H1 (cell line): Measurements from ENCODE around the gene MTRFR.

ENCODE experiments used
- CTCF ChIP-seq, 3 experiments: IDR thresholded peaks; 1 replicate in 2 of 3; 2 replicates in 1 of 3; pipeline versions ENCODE4 v1.5.1 to v1.6.1; 2011; ENCODE audit warnings: low read length in 3 of 3, mild to moderate bottlenecking in 3 of 3, inconsistent platforms in 2 of 3, low read depth in 1 of 3, moderate library complexity in 1 of 3; ENCODE audit not compliant: insufficient read depth in 1 of 3; ENCODE audit errors: control extremely low read depth in 1 of 3
- EP300 ChIP-seq, 2 experiments: IDR thresholded peaks; 1 replicate in 1 of 2; 2 replicates in 1 of 2; pipeline ENCODE4 v1.6.1; 2011 to 2012; ENCODE audit warnings: low read depth in 2 of 2, low read length in 2 of 2, mild to moderate bottlenecking in 2 of 2, borderline replicate concordance in 1 of 2, inconsistent platforms in 1 of 2, moderate library complexity in 1 of 2
- MAX ChIP-seq: IDR thresholded peaks from 2 replicates; pipeline ENCODE4 v1.6.1; 2012; ENCODE audit warnings: inconsistent platforms
- PHF8 ChIP-seq: fragments of 200-600 bp; sonication (generic); conservative IDR thresholded peaks from 2 replicates; pipeline ENCODE4 v1.7.1; 2012; ENCODE audit warnings: low read depth, mild to moderate bottlenecking, inconsistent platforms, low read length, moderate library complexity
- POLR2AphosphoS5 ChIP-seq: IDR thresholded peaks from 2 replicates; pipeline ENCODE4 v1.6.1; 2011; ENCODE audit warnings: low read depth, low read length
- RXRA ChIP-seq: IDR thresholded peaks from 2 replicates; pipeline ENCODE4 v1.6.1; 2011; ENCODE audit warnings: low read depth, mild to moderate bottlenecking, low read length, moderate library complexity; ENCODE audit not compliant: insufficient read depth
- SP1 ChIP-seq: IDR thresholded peaks from 2 replicates; pipeline ENCODE4 v1.6.1; 2011; ENCODE audit warnings: low read depth, low read length
- SUZ12 ChIP-seq: fragments of 200-600 bp; sonication (generic); IDR thresholded peaks from 2 replicates; pipeline ENCODE4 v1.6.1; 2012; ENCODE audit warnings: mild to moderate bottlenecking, inconsistent platforms, low read length, moderate library complexity, mixed read lengths
- TAF1 ChIP-seq: IDR thresholded peaks from 2 replicates; pipeline ENCODE4 v1.6.1; 2011; ENCODE audit warnings: mild to moderate bottlenecking, low read depth, low read length
- YY1 ChIP-seq: IDR thresholded peaks from 2 replicates; pipeline ENCODE4 v1.6.1; 2011; ENCODE audit warnings: low read depth, mild to moderate bottlenecking, low read length

GRCh38 chr12:123187637-123188036 is 45.6 kb upstream of the MTRFR start:
- TF ChIP-seq CTCF (IDR thresholded peaks at IDR 0.05; ENCODE audit: control extremely low read depth in 1 of 3, insufficient read depth in 1 of 3, low read depth in 1 of 3, low read length in 3 of 3) (no peak), YY1 (no peak), EP300 (IDR thresholded peaks at IDR 0.05; ENCODE audit: borderline replicate concordance in 1 of 2, low read depth in 2 of 2, low read length in 2 of 2) (no peak), SP1 (no peak), POLR2AphosphoS5 (no peak), PHF8 (no peak), TAF1 (no peak), SUZ12 (no peak), MAX (no peak), RXRA (no peak)
